Mesothelial cell of epicardium (in vitro differentiated cells): Measurements from ENCODE around the gene TBC1D22A. TPM values are rescaled to one million over a fixed set of nuclear protein-coding genes. Genes with fewer than 3 reads are reported as not detected.

Experiments used
- DNase-seq, 2 experiments: peaks; one replicate each; pipeline ENCODE4 v3.0.0; 2021; ENCODE audit warnings: low spot score in 2 of 2; ENCODE audit not compliant: unreplicated experiment in 2 of 2
- H3K27ac Mint-ChIP-seq: 2 replicates; pipeline ENCODE4 v1.8.0; 2021; ENCODE audit warnings: mixed read lengths
- H3K27me3 Mint-ChIP-seq: 2 replicates; pipeline ENCODE4 v1.8.0; 2021; ENCODE audit warnings: low read depth, mixed read lengths
- H3K36me3 Mint-ChIP-seq: 2 replicates; pipeline ENCODE4 v1.8.0; 2021; ENCODE audit warnings: mixed read lengths
- H3K4me1 Mint-ChIP-seq: 2 replicates; pipeline ENCODE4 v1.8.0; 2021; ENCODE audit warnings: mixed read lengths
- H3K4me3 Mint-ChIP-seq: 2 replicates; pipeline ENCODE4 v1.8.0; 2021; ENCODE audit warnings: mild to moderate bottlenecking, moderate library complexity, mixed read lengths
- H3K9me3 Mint-ChIP-seq: 2 replicates; pipeline ENCODE4 v1.8.0; 2021; ENCODE audit warnings: mixed read lengths
- CTCF ChIP-seq: fragments of 200-600 bp; sonication (generic); IDR thresholded peaks from one replicate; pipeline ENCODE4 v1.5.0; 2021; ENCODE audit warnings: antibody characterized with exemption; ENCODE audit not compliant: unreplicated experiment
- total RNA-seq: library from RNA; stranded (reverse); gene quantifications from 3 replicates; pipeline ENCODE4 v1.2.1, GENCODE V29; 2021

The TBC1D22A gene
- total RNA-seq, 1 donor from 2014 or later, result 26.6 TPM

DNA sequence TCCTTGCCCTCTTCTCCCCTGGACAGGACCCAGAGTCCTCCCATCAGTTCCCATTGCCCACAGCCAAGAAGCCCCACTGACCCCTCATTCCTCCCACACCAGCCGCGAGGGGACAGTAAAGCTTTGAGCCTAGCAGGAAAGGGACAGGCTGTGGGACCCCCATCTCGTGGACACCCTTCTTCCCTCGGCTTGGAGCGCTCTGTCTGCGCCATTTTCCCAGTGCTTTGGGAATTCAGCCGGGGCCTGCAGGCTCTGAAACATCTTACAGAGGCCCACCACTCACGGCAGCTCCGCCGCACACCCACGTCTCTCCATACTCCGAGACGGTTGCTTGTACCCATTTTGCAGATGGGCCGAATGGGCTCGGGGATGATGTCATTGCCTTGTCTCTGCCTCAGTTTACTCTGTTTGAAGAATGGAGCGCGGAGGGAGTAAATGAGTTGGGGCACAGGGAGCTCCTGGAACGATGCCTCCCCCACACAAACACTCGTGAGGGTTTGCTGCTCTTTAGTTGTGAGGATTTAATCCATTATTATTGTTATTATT is 447.7 kb downstream of the TBC1D22A start:
- Mint-ChIP-seq H3K4me1 (no peaks in the 10 kb centered on the region), H3K27me3 (no peaks in the 10 kb centered on the region), H3K36me3 (peaks cover 6% of the 10 kb centered on the region), H3K9me3 (peaks cover 40% of the 10 kb centered on the region), H3K27ac (no peak overlapping the region), H3K4me3 (no peak overlapping the region)
- no peak for TF ChIP-seq CTCF
- DNase-seq, result no peak

DNA sequence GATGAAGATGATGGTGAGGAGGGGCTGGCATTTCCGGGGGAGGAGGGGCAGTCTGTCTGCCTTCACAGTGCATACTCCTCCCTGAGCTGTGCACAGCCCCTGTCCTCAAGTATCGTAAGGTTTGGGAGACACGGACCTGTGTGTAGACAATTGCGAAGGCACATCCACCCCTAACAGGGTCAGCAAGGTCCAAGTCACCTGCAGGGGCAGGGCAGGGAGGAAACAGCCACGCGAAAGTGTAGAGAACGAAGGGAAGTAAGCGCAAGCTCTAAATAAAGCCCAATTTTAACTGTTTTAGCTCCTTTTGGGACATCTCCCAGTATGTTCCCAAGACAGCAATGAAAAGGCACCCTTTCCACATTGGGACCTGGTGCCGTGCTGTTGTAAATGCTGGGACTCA is 448.2 kb downstream of the TBC1D22A start:
- no peaks in the 10 kb centered on the region for H3K4me1 Mint-ChIP-seq
- no peak for DNase-seq
- H3K27ac Mint-ChIP-seq, result no peak overlapping the region
- H3K36me3 Mint-ChIP-seq, result peaks cover 6% of the 10 kb centered on the region
- no peak overlapping the region for H3K4me3 Mint-ChIP-seq
- H3K9me3 Mint-ChIP-seq, result peaks cover 45% of the 10 kb centered on the region
- TF ChIP-seq CTCF, result no peak
- no peaks in the 10 kb centered on the region for H3K27me3 Mint-ChIP-seq

- no peaks in the 10 kb centered on the region for H3K27me3 Mint-ChIP-seq
- peak in 1 of 2 experiments; percentile 28 for DNase-seq
- no peak overlapping the region for H3K4me3 Mint-ChIP-seq
- H3K27ac Mint-ChIP-seq, result no peak overlapping the region
- H3K36me3 Mint-ChIP-seq, result peaks cover 6% of the 10 kb centered on the region
- TF ChIP-seq CTCF, result no peak
- H3K9me3 Mint-ChIP-seq, result peaks cover 61% of the 10 kb centered on the region
- H3K4me1 Mint-ChIP-seq, result no peaks in the 10 kb centered on the region
Measured at GRCh38 chr22:47213571-47214230, 451.3 kb downstream of the TBC1D22A start.

- no peaks in the 10 kb centered on the region for H3K27me3 Mint-ChIP-seq
- H3K9me3 Mint-ChIP-seq, result peaks cover 58% of the 10 kb centered on the region
- H3K27ac Mint-ChIP-seq, result no peak overlapping the region
- H3K4me1 Mint-ChIP-seq, result no peaks in the 10 kb centered on the region
- no peak for DNase-seq
- H3K4me3 Mint-ChIP-seq, result no peak overlapping the region
- peaks cover 8% of the 10 kb centered on the region for H3K36me3 Mint-ChIP-seq
- TF ChIP-seq CTCF, result no peak
Measured at GRCh38 chr22:47215851-47216250, 453.4 kb downstream of the TBC1D22A start.

- H3K27ac Mint-ChIP-seq, result no peak overlapping the region
- no peak for DNase-seq
- H3K4me1 Mint-ChIP-seq, result no peaks in the 10 kb centered on the region
- H3K9me3 Mint-ChIP-seq, result peaks cover 64% of the 10 kb centered on the region
- no peaks in the 10 kb centered on the region for H3K27me3 Mint-ChIP-seq
- H3K4me3 Mint-ChIP-seq, result no peak overlapping the region
- TF ChIP-seq CTCF, result no peak
- peaks cover 2% of the 10 kb centered on the region for H3K36me3 Mint-ChIP-seq
Measured at GRCh38 chr22:47218671-47219070, 456.2 kb downstream of the TBC1D22A start.
